Activated T-cell treated with anti-CD3 and anti-CD28 coated beads for 4 hours (primary cell): ENCODE measurements around the gene NLRP5.
"Not testable (repeated sequence)": the region's sequence is repeated elsewhere in the genome, so short reads cannot be mapped to it uniquely, and the experiment has no call there.

Source experiments
- DNase-seq: peaks from one replicate; pipeline ENCODE4 v3.0.0-alpha.2; 2020

Gene NLRP5

GRCh38 chr19:56079609-56080008, 93.0 kb downstream of the NLRP5 start:
- no peak for DNase-seq

GRCh38 chr19:56080669-56081401, 94.3 kb downstream of the NLRP5 start:
- peak; percentile 53 for DNase-seq

- no peak for DNase-seq
Observed at GRCh38 chr19:56083668-56084067, 97.1 kb downstream of the NLRP5 start.

- DNase-seq, result no peak
Observed at GRCh38 chr19:56084835-56085536, 98.4 kb downstream of the NLRP5 start.

DNA sequence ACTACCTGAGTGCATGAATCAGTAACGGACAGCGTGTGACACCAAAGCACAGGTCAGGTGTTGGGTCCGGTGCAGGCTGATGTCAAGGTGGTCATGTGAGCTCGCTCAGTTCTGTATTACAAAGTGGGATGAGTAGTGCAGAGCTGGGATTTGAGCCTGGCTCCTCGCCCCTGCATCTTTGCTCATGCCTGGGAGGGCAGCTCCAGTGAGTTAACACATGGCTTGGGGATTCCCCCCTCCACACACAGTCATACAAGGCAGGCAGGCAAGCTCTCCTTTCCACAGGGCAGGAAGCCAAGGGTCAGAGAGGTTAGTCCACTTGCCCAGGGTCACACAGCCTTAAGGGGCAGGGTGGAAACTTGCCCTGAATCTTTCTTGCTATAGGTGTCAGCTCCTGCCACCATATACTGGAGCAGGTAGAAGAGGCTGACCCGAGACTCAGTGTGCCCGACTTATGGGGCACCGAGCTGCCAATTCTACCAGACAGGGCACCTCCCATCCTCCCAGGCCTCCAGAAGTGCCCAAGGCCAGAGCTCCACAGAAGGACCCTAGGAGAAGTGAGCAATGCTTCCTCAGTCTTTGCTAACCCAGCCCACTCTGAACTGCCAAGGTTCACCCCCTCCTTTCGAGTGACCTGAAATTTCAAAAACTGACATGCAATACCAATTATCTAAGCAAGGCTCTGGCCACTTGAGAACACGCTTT, 99.1 kb downstream of the NLRP5 start:
- no peak for DNase-seq

DNA sequence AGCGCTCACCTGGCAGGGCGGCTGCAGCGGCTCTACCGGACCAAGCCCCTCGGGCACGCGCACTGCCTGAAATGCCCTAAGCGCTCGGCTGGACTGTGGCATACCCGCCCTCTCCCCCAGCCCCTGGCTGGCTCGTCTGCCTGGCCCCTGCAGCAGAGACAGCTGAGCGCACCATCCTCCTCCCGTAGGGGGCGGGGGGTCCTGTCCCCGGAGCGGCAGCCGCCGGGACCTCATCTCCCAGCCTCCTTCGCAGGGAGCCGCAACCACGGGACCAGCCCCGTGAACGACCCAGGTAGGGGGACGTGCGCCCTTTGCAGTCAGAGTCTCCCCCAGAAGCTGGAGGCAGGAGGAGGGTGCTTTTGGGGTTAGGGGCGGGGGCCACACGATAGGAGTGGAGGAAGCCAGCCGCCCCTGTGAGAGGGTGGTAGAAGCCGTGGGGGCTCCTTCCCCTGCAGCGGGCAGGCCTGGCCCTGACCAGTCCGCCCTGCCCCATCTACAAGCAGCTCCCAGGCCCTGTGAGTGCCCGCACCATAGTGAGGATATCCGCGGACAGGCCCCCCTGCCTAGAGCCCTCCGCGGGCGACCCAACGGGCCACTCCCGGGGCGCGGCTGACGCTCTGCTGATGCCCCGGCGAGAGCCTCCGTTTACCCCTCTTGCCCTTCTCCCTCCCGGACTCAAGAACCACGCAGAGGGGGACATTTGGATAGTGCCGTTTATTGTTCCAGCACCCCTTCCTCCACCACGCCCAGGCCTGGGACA, 100.3 kb downstream of the NLRP5 start:
- no peak for DNase-seq

- no peak for DNase-seq
Observed at GRCh38 chr19:56087647-56088496, 101.3 kb downstream of the NLRP5 start.

DNA sequence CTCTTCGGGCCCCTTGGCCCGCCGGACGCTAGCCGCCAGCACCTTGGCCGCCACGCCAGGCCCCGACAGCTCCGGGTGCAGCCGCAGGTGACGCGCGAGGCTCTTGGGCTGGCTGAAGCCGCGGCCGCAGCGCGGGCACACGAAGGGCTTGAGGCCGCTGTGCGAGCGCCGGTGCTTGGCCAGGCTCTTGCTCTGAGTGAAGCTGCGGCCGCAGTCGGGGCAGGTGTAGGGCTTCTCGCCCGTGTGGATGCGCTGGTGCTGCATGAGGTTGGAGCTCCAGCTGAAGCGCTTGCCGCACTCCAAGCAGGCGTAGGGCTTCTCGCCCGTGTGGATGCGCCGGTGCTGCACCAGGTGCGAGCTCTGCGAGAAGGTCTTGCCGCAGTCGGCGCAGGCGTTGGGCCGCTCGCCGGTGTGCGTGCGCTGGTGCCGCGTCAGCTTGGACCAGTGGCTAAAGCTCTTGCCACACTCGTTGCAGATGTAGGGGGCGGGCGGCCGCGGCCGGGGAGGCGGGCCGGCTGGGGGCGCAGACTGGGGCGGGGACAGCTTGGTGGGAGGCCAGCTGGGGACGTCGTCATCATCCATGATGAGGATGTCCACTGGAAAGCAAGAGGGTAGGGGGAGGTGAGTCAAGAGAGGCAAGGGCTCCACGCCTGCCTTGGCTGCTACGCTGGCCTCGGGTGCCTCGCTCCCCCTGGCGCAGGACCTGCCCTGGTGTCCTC, 102.1 kb downstream of the NLRP5 start:
- no peak for DNase-seq

- DNase-seq, result no peak
Observed at GRCh38 chr19:56089344-56089743, 102.8 kb downstream of the NLRP5 start.

- DNase-seq, result no peak
Observed at GRCh38 chr19:56091066-56091490, 104.5 kb downstream of the NLRP5 start.

DNA sequence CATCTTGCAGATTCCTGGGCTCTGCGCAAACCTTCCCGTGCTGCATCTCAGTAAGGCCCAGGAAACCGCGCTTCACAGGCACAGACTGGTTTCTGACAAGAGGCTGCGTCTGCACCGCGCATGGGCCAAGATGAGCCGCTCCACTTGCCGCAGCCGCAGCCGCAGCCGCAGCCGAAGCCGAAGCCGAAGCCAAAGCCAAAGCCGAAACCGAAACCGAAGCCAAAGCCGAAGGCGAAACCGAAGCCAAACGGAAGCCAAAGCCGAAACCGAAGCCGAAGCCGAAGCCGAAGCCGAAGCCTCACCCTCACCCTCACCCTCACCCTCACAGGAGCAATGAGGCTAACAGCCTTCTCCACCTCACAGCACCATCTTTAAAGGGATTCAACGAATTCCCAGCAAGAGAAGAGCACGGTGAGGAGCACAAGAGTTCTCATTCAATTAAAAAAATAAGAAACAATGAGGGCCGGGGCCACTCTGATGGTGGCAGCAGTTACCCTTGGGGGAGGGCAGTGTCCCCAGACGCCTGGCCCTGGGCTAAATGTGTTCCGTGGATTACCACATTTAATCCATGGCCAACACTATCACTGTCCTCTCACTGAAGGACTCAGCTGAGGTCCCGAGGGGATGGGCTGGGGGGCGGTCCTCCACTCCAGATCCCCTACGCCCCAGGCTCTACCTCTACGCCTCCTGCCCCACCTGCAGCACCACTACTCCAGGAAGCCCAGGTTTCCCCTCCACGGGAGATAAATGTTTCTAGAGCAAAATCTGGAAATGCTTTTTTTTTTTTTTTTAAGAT, 105.4 kb downstream of the NLRP5 start:
- DNase-seq, result no peak

DNA sequence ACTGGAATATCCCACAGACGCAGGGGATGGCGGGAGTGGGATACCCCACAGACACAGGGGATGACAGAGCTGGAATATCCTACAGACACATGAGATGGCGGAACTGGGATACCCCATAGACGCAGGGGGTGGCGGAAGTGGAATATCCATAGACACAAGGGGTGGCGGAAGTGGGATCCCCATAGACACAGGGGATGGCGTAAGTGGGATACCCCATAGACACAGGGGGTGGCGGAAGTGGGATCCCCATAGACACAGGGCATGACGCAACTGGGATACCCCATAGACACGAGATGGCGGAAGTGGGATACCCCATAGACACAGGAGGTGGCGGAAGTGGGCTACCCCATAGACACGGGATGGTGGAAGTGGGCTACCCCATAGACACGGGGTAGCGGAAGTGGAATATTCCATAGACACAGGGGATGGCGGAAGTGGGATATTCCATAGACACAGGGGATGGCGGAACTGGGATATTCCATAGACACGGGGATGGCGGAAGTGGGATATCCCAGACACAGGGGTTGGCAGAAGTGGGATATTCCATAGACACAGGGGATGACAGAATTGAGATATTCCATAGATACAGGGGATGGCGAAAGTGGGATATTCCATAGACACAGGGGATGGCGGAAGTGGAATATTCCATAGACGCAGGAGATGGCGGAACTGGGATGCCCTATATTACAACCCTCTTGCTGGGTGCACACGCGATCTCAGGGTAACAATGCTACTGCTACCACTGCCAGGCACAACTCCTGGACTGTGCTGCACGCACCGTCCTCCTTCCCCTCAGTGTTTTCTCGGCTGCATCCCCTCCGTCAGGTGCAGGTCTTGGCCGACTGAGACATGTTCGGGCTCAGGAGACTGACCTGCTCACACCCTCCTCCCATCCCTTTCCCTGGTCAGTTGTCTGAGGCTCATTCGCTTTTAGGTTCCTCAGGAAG, 106.4 kb downstream of the NLRP5 start:
- no peak for DNase-seq

GRCh38 chr19:56094449-56094848, 107.9 kb downstream of the NLRP5 start:
- DNase-seq, result no peak

DNA sequence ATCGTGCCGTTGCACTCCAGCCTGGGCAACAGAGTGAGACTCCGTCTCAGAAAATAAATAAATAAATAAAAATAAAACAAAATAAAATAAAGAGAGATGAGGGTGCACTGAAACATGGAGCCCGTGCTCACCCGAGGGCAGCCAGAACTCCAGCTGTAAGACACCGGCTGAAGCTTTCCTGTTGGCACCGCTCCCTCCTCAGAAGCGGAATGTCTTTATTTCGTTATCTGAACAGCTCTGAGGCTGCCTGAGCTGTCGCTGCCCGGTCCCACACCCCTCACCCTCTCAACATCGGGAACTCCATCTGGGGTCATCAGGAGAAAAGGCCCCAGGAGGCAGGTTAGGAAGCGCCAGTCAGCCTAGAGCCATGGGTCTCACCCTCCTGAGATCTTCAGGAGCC, 110.1 kb downstream of the NLRP5 start:
- no peak for DNase-seq

- DNase-seq, result no peak
Observed at GRCh38 chr19:56097306-56097705, 110.7 kb downstream of the NLRP5 start.

- no peak for DNase-seq
Observed at GRCh38 chr19:56097776-56098175, 111.2 kb downstream of the NLRP5 start.

GRCh38 chr19:56098237-56098636, 111.7 kb downstream of the NLRP5 start:
- DNase-seq, result not testable (repeated sequence)

- DNase-seq, result no peak
Observed at GRCh38 chr19:56098731-56099568, 112.4 kb downstream of the NLRP5 start.
